ENCODE results near the gene LILRA6. TPM values are rescaled to one million over a fixed set of nuclear protein-coding genes. Genes with fewer than 3 reads are reported as not detected.

The LILRA6 gene
- total and polyA plus RNA-seq, 4 donors, result 5.3 to 91.7 (median 16.4) TPM

DNA sequence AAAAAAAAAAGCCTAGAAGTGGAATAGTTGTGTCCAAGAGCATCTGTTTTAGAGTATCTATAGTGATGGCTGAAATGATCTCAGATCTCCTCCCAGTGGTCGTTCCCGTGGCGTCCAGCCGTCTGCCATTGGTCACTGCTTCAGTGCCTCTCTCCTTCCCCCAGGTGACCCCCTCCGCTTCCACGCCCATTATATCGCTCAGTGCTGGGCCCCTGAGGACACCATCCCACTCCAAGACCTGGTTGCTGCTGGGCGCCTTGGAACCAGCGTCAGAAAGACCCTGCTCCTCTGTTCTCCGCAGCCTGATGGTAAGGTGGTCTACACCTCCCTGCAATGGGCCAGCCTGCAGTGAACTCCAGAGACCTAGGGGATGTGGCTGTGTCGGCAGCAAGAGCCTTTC is 49.6 kb downstream of the LILRA6 start:
- peaks cover 0 to 11% (median 8%) of the 10 kb centered on the region in 4 donors for H3K36me3 ChIP-seq (ENCODE audit: control insufficient read depth in 4 of 4, insufficient read depth in 4 of 4, low read length in 4 of 4)
- 97 to 99% methylated on average over 11 of the region's 11 CpGs for WGBS, 2 donors
- H3K9me3 ChIP-seq (ENCODE audit: control insufficient read depth in 4 of 4, insufficient read depth in 3 of 4, low read length in 3 of 4), result no peaks in the 10 kb centered on the region
- TF ChIP-seq, protein P1, sequence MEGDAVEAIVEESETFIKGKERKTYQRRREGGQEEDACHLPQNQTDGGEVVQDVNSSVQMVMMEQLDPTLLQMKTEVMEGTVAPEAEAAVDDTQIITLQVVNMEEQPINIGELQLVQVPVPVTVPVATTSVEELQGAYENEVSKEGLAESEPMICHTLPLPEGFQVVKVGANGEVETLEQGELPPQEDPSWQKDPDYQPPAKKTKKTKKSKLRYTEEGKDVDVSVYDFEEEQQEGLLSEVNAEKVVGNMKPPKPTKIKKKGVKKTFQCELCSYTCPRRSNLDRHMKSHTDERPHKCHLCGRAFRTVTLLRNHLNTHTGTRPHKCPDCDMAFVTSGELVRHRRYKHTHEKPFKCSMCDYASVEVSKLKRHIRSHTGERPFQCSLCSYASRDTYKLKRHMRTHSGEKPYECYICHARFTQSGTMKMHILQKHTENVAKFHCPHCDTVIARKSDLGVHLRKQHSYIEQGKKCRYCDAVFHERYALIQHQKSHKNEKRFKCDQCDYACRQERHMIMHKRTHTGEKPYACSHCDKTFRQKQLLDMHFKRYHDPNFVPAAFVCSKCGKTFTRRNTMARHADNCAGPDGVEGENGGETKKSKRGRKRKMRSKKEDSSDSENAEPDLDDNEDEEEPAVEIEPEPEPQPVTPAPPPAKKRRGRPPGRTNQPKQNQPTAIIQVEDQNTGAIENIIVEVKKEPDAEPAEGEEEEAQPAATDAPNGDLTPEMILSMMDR (IDR thresholded peaks at IDR 0.05; ENCODE audit: control extremely low read depth, extremely low read depth), result no peak
- no peak overlapping the region for H3K9ac ChIP-seq (ENCODE audit: insufficient read depth in 1 of 2, low read length in 2 of 2)
- no peak overlapping the region for H3K27ac ChIP-seq (ENCODE audit: low read depth in 1 of 2, low read length in 1 of 2)
- ATAC-seq (ENCODE audit: insufficient read depth, low FRiP score), result no peak
- no peaks in the 10 kb centered on the region for H3K27me3 ChIP-seq (ENCODE audit: control insufficient read depth in 3 of 3, insufficient read depth in 3 of 3, low read length in 2 of 3)
- no peak for DNase-seq
- H3K4me1 ChIP-seq (ENCODE audit: control insufficient read depth in 5 of 5, insufficient read depth in 5 of 5, low read length in 5 of 5), result peaks cover 0 to 19% (median 8%) of the 10 kb centered on the region in 5 donors
- H3K4me3 ChIP-seq, result no peak overlapping the region

DNA sequence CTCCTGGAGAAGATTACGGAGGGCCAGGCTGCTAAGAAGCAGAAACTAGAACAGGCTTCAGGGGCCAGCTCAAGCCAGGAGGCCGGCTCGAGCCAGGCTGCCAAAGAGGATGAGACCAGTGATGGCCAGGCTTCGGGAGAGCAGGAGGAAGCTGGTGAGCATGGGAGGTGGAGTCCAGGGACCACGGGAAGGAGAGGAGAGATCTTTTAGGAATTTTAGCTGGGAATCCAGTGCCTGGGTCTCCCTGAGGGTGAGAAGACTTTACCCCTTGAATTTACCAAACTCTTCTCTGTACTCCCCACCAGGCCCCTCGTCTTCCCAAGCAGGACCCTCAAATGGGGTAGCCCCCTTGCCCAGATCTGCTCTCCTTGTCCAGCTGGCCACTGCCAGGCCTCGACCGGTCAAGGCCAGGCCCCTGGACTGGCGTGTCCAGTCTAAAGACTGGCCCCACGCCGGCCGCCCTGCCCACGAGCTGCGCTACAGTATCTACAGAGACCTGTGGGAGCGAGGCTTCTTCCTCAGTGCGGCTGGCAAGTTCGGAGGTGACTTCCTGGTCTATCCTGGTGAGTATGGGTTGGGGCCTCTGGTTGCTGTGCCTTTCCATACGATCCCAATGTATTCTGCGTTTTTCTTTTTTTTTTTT is 50.7 kb downstream of the LILRA6 start:
- H3K9me3 ChIP-seq (ENCODE audit: control insufficient read depth in 4 of 4, insufficient read depth in 3 of 4, low read length in 3 of 4), result no peaks in the 10 kb centered on the region
- H3K27ac ChIP-seq (ENCODE audit: low read depth in 1 of 2, low read length in 1 of 2), result peak overlapping the region; percentile 98 to 99
- ATAC-seq (ENCODE audit: insufficient read depth, low FRiP score) (no peak), DNase-seq (no peak)
- peak overlapping the region; percentile 80 to 81 for H3K9ac ChIP-seq (ENCODE audit: insufficient read depth in 1 of 2, low read length in 2 of 2)
- no peaks in the 10 kb centered on the region for H3K27me3 ChIP-seq (ENCODE audit: control insufficient read depth in 3 of 3, insufficient read depth in 3 of 3, low read length in 2 of 3)
- peaks cover 0 to 12% (median 11%) of the 10 kb centered on the region in 4 donors for H3K36me3 ChIP-seq (ENCODE audit: control insufficient read depth in 4 of 4, insufficient read depth in 4 of 4, low read length in 4 of 4)
- TF ChIP-seq, protein P1 (IDR thresholded peaks at IDR 0.05; ENCODE audit: control extremely low read depth, extremely low read depth), result no peak
- 60 to 66% methylated on average over 18 to 19 of the region's 19 CpGs for WGBS, 2 donors
- peaks cover 0 to 21% (median 8%) of the 10 kb centered on the region in 5 donors for H3K4me1 ChIP-seq (ENCODE audit: control insufficient read depth in 5 of 5, insufficient read depth in 5 of 5, low read length in 5 of 5)
- H3K4me3 ChIP-seq, result peak overlapping the region; percentile 57

DNA sequence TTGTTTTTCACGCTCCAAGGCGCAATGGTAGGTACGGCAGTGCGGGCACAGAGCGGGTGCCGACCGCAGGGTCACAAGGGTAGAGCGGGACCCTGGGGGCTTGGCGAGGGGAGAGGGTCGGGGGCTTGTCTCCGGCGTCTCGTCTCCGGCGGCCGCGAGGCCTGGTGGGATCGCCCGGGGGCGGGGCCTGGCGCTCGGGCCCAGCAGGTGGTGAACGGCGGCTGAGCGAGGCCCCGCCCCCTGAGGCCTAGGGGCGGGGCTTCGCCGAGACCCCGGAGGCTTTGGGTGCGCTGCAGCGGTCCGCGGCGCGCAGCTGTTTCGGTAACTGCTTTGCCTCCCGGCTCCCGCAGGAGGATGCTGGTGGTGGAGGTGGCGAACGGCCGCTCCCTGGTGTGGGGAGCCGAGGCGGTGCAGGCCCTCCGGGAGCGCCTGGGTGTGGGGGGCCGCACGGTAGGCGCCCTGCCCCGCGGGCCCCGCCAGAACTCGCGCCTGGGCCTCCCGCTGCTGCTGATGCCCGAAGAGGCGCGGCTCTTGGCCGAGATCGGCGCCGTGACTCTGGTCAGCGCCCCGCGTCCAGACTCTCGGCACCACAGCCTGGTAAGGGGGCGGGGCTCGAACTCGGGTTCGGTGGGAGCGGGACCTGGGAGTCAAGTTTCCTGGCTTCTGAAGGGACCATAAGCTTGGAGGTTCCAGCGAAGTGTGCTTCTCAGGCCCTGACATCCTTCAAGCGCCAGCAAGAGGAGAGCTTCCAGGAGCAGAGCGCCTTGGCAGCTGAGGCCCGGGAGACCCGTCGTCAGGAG is 51.4 kb downstream of the LILRA6 start, which contains the start of gene TSEN34:
Gene TSEN34 (plus strand): TSS at position 298 of the 800 bp plus-strand sequence. CDS start 57 bp downstream, at position 355.
- peak in 2 of 3 donors; percentile 91 to 95 for DNase-seq
- WGBS, 2 donors, result 1% methylated on average over 62 to 77 of the region's 77 CpGs
- TF ChIP-seq, protein P1 (IDR thresholded peaks at IDR 0.05; ENCODE audit: control extremely low read depth, extremely low read depth), result no peak
- peak within 1 kb of the TSS; percentile 84 to 98 for H3K9ac ChIP-seq (ENCODE audit: insufficient read depth in 1 of 2, low read length in 2 of 2)
- peaks cover 0 to 21% (median 8%) of the 10 kb centered on the region in 5 donors for H3K4me1 ChIP-seq (ENCODE audit: control insufficient read depth in 5 of 5, insufficient read depth in 5 of 5, low read length in 5 of 5)
- H3K27me3 ChIP-seq (ENCODE audit: control insufficient read depth in 3 of 3, insufficient read depth in 3 of 3, low read length in 2 of 3), result no peaks in the 10 kb centered on the region
- no peaks in the 10 kb centered on the region for H3K9me3 ChIP-seq (ENCODE audit: control insufficient read depth in 4 of 4, insufficient read depth in 3 of 4, low read length in 3 of 4)
- ATAC-seq (ENCODE audit: insufficient read depth, low FRiP score), result peak; percentile 34
- peak within 1 kb of the TSS; percentile 57 for H3K4me3 ChIP-seq
- H3K36me3 ChIP-seq (ENCODE audit: control insufficient read depth in 4 of 4, insufficient read depth in 4 of 4, low read length in 4 of 4), result peaks cover 0 to 14% (median 13%) of the 10 kb centered on the region in 4 donors
- peak within 1 kb of the TSS; percentile 98 to 99 for H3K27ac ChIP-seq (ENCODE audit: low read depth in 1 of 2, low read length in 1 of 2)
